Measurements from ENCODE around the gene ST6GALNAC3. TPM values are rescaled to one million over a fixed set of nuclear protein-coding genes. Genes with fewer than 3 reads are reported as not detected.

Gene ST6GALNAC3
- total RNA-seq, 1 experiment from 2014 or later: 0.82 TPM

DNA sequence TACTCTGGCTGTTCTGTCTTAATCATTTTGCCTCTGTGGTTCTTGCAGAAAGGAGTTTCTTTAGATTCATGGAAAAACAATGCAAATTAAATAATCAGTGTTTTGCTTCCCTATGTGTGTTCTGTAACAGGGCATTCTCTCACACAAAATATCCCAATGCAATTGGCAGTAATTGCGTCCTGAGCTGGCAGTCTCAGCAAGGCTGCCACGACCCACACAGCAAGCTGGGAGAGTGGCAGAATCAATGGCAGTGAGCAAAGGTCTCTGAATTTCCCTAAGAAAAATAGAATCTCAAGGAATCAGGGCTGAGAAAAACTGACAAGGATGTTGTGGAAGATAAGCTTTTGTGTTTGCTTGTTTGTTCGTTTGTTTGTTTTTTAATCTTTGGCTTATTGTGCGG is 594.6 kb downstream of the ST6GALNAC3 start:
- Mint-ChIP-seq H3K36me3 (ENCODE audit: insufficient read depth, unreplicated experiment) (no peaks in the 10 kb centered on the region), H3K4me3 (ENCODE audit: unreplicated experiment) (no peak overlapping the region), H3K27ac (ENCODE audit: low read depth, unreplicated experiment) (no peak overlapping the region), H3K9me3 (ENCODE audit: unreplicated experiment) (peaks cover 13% of the 10 kb centered on the region), H3K4me1 (ENCODE audit: insufficient read depth, unreplicated experiment) (no peaks in the 10 kb centered on the region), H3K27me3 (ENCODE audit: insufficient read depth, unreplicated experiment) (no peaks in the 10 kb centered on the region)
- intact Hi-C loops (cut with micrococcal nuclease): no loop called here
- ChIA-PET POLR2A (interaction anchor here (1.2 kb wide), 1 partner anchor 46 kb away, joined by 3 read pairs; no protein-coding TSS in a partner anchor), CTCF (no interaction called here)
- DNase-seq (ENCODE audit: unreplicated experiment): no peak
- BruUV-seq (replicated peaks): no TSS peak
- TF ChIP-seq, protein P1, sequence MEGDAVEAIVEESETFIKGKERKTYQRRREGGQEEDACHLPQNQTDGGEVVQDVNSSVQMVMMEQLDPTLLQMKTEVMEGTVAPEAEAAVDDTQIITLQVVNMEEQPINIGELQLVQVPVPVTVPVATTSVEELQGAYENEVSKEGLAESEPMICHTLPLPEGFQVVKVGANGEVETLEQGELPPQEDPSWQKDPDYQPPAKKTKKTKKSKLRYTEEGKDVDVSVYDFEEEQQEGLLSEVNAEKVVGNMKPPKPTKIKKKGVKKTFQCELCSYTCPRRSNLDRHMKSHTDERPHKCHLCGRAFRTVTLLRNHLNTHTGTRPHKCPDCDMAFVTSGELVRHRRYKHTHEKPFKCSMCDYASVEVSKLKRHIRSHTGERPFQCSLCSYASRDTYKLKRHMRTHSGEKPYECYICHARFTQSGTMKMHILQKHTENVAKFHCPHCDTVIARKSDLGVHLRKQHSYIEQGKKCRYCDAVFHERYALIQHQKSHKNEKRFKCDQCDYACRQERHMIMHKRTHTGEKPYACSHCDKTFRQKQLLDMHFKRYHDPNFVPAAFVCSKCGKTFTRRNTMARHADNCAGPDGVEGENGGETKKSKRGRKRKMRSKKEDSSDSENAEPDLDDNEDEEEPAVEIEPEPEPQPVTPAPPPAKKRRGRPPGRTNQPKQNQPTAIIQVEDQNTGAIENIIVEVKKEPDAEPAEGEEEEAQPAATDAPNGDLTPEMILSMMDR (IDR thresholded peaks at IDR 0.05; ENCODE audit: unreplicated experiment): no peak

DNA sequence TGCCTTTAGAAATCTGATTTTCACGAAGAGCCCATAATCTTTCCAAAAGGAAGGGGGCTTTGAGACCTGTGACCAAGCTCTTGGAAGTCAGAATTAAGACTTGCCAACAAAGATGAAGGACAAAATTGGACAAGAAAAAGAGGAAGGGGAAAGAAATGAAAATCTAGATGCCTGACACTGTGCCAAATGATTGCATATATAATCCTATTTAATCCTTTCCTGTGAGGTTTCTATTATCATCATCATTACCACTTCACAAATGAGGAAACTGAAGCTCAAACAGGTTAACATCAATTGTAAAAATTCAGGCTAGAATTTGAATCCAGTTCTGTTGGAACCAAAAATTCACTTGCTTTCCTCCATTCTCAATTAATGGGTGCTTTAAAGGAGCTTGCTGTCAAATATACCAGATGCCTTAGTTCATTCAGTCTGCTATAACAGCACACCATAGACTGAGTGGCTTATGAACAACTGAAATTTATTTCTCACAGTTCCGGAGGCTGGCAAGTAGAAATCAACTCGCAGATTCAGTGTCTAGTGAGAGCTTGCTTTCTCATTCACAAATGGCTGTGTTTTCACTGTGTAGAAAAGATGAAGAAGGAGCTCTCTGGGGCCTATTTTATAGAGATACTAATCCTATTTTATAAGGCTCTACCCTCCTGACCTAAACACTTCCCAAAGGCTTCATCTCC is 595.2 kb downstream of the ST6GALNAC3 start:
- TF ChIP-seq, protein P1 (IDR thresholded peaks at IDR 0.05; ENCODE audit: unreplicated experiment): no peak
- ChIA-PET POLR2A (interaction anchor here (0.5 to 1.2 kb wide), 2 partner anchors 33 to 47 kb away, joined by 3 read pairs; no protein-coding TSS in a partner anchor), CTCF (interaction anchor here (0.6 kb wide), 1 partner anchor 327 kb away, joined by 3 read pairs; no protein-coding TSS in a partner anchor)
- H3K9me3 Mint-ChIP-seq (ENCODE audit: unreplicated experiment): peaks cover 8% of the 10 kb centered on the region
- no TSS peak for BruUV-seq (replicated peaks)
- no peak overlapping the region for H3K27ac Mint-ChIP-seq (ENCODE audit: low read depth, unreplicated experiment)
- H3K4me1 Mint-ChIP-seq (ENCODE audit: insufficient read depth, unreplicated experiment): no peaks in the 10 kb centered on the region
- H3K36me3 Mint-ChIP-seq (ENCODE audit: insufficient read depth, unreplicated experiment): no peaks in the 10 kb centered on the region
- H3K4me3 Mint-ChIP-seq (ENCODE audit: unreplicated experiment): no peak overlapping the region
- DNase-seq (ENCODE audit: unreplicated experiment): no peak
- intact Hi-C loops (cut with micrococcal nuclease): no loop called here
- H3K27me3 Mint-ChIP-seq (ENCODE audit: insufficient read depth, unreplicated experiment): no peaks in the 10 kb centered on the region

DNA sequence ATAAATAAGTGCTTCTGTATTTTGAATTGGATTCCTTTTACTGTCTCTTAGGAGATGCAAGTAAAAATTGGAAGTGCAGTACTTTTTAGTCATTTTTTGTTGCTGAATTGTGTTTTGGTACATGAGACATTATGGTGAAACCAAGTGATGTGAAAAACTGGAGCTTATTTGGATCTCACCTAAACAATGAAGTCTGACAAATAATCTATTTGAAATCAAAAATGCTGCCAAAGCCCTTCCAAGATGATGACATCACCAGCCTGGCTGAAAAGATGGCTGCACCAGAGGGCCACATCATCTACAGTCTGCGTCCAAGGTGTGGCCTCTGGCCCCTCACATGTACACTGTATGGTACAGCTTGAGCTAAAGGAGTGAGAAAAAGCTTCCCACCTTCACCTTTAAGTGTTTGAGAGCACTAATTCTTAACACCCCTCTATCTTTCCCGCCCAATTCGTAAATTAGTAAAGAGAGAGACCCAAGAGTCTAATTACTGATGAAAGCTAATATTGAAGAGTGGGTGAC is 600.2 kb downstream of the ST6GALNAC3 start:
- H3K27ac Mint-ChIP-seq (ENCODE audit: low read depth, unreplicated experiment): no peak overlapping the region
- ChIA-PET CTCF (no interaction called here), POLR2A (no interaction called here)
- no peaks in the 10 kb centered on the region for H3K27me3 Mint-ChIP-seq (ENCODE audit: insufficient read depth, unreplicated experiment)
- intact Hi-C loops (cut with micrococcal nuclease): no loop called here
- TF ChIP-seq, protein P1 (IDR thresholded peaks at IDR 0.05; ENCODE audit: unreplicated experiment): no peak
- no peaks in the 10 kb centered on the region for H3K36me3 Mint-ChIP-seq (ENCODE audit: insufficient read depth, unreplicated experiment)
- peaks cover 8% of the 10 kb centered on the region for H3K9me3 Mint-ChIP-seq (ENCODE audit: unreplicated experiment)
- DNase-seq (ENCODE audit: unreplicated experiment): no peak
- H3K4me1 Mint-ChIP-seq (ENCODE audit: insufficient read depth, unreplicated experiment): no peaks in the 10 kb centered on the region
- H3K4me3 Mint-ChIP-seq (ENCODE audit: unreplicated experiment): no peak overlapping the region
- no TSS peak for BruUV-seq (replicated peaks)

DNA sequence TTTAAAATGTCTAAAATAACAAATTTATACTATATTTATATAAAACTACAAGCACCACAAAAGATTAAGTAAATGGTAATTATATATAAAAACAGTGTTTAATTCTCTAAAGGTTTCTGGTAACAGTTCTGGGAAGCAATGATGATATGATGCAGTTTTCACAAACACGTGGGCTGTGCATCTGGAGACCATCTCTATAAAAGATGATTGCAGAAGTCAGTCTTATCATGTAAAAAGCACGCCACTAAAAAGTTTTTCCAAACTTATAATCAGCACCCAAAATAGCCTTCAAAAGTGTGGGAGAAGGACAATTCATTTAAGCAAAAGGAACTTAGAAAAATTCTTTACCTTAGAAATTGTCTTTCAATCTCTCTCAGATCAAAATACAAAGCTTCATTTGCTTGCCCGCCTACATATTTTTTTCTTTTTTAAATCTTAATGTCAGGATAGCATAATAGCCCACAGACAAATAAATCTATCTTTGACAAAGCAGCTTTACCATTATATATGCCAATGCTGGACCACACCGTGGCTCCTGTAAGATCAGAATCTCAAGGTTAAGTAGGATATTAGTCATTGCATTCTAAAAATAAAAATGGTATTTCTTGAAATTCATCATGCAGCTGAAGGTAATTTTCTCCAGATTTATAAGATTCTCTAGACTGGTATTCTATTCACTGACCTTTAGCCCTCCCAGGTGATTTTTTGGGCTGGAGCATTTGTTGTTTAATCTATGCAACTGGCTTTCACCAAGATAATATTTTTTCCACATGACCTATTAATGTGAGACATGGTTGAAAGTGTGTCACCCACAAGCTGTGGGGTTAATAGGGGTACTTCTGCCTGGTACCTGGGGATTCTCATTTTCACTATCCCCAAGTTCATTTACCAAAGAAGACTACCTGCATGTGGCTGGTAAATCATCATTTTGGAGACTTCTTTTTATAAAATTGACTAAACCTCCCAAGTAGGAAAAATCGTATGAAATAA is 603.2 kb downstream of the ST6GALNAC3 start:
- Mint-ChIP-seq H3K9me3 (ENCODE audit: unreplicated experiment) (no peaks in the 10 kb centered on the region), H3K4me1 (ENCODE audit: insufficient read depth, unreplicated experiment) (no peaks in the 10 kb centered on the region), H3K4me3 (ENCODE audit: unreplicated experiment) (no peak overlapping the region), H3K36me3 (ENCODE audit: insufficient read depth, unreplicated experiment) (no peaks in the 10 kb centered on the region), H3K27ac (ENCODE audit: low read depth, unreplicated experiment) (no peak overlapping the region), H3K27me3 (ENCODE audit: insufficient read depth, unreplicated experiment) (no peaks in the 10 kb centered on the region)
- intact Hi-C loops (cut with micrococcal nuclease): no loop called here
- TF ChIP-seq, protein P1 (IDR thresholded peaks at IDR 0.05; ENCODE audit: unreplicated experiment): no peak
- no TSS peak for BruUV-seq (replicated peaks)
- DNase-seq (ENCODE audit: unreplicated experiment): no peak
- CTCF ChIA-PET: no interaction called here
- POLR2A ChIA-PET: interaction anchor here (0.6 kb wide), 1 partner anchor 14 kb away, joined by 3 read pairs; no protein-coding TSS in a partner anchor

Data from MCF 10A (cell line).